GM19438 (cell line): Measurements from ENCODE around the gene THSD1.
"Not testable (repeated sequence)": the region's sequence is repeated elsewhere in the genome, so short reads cannot be mapped to it uniquely, and the experiment has no call there.

Experiments used
- ATAC-seq: cut with Tn5 transposase; IDR thresholded peaks from one replicate; pipeline ENCODE4 v1.9.1; 2021; ENCODE audit warnings: low read depth; ENCODE audit not compliant: unreplicated experiment

Gene THSD1

GRCh38 chr13:52361225-52361624 lies 44.7 kb downstream of the THSD1 start:
- no peak for ATAC-seq

GRCh38 chr13:52359534-52359933 lies 46.4 kb downstream of the THSD1 start:
- ATAC-seq: no peak

- no peak for ATAC-seq
Measured at GRCh38 chr13:52356327-52356726, 49.6 kb downstream of the THSD1 start.

GRCh38 chr13:52353193-52353592 lies 52.8 kb downstream of the THSD1 start:
- no peak for ATAC-seq

GRCh38 chr13:52348983-52349780 lies 56.8 kb downstream of the THSD1 start:
- ATAC-seq: no peak

- no peak for ATAC-seq
Measured at GRCh38 chr13:52348071-52348470, 57.9 kb downstream of the THSD1 start.

- ATAC-seq: no peak
Measured at GRCh38 chr13:52345631-52346251, 60.2 kb downstream of the THSD1 start.

GRCh38 chr13:52345048-52345447 lies 60.9 kb downstream of the THSD1 start:
- ATAC-seq: no peak

GRCh38 chr13:52344108-52344507 lies 61.9 kb downstream of the THSD1 start:
- ATAC-seq: no peak

GRCh38 chr13:52342203-52342602 lies 63.8 kb downstream of the THSD1 start:
- not testable (repeated sequence) for ATAC-seq

GRCh38 chr13:52337828-52338455 lies 68.0 kb downstream of the THSD1 start:
- ATAC-seq: not testable (repeated sequence)

GRCh38 chr13:52334107-52334506 lies 71.9 kb downstream of the THSD1 start:
- ATAC-seq: not testable (repeated sequence)

GRCh38 chr13:52331844-52332243 lies 74.1 kb downstream of the THSD1 start:
- ATAC-seq: not testable (repeated sequence)
